H1 (cell line): ENCODE measurements around the gene RBP3. TPM values are rescaled to one million over a fixed set of nuclear protein-coding genes. Genes with fewer than 3 reads are reported as not detected.

Experiments
- CTCF ChIA-PET: fragments of 300-600 bp; sonication (Branson Sonifier 250); formaldehyde crosslinking; loops from one replicate; lab custom pipeline; 2021; ENCODE audit not compliant: partially characterized antibody; lab: Charles Lee
- POLR2A ChIA-PET: fragments of 300-600 bp; sonication (Branson Sonifier 250); formaldehyde crosslinking; loops from one replicate; lab custom pipeline; 2021; ENCODE audit warnings: inconsistent platforms; ENCODE audit not compliant: partially characterized antibody; lab: Charles Lee
- DNase-seq, 2 experiments: peaks; one replicate each; pipeline versions ENCODE4 v3.0.0 to v3.0.0-alpha.2; 2010 to 2022; ENCODE audit warnings: low spot score in 2 of 2, low read depth in 1 of 2, mixed read lengths in 1 of 2
- FAIRE-seq: peaks from 2 replicates; lab custom pipeline; 2011; peaks lifted over from hg19 to GRCh38; lab: Jason Lieb, UNC
- H2AFZ ChIP-seq: 2 replicates; pipeline ENCODE4 v1.8.1; 2012; ENCODE audit warnings: low read length, inconsistent platforms
- H2AK5ac ChIP-seq: 2 replicates; pipeline ENCODE4 v1.6.1; 2013; ENCODE audit warnings: low read depth, low read length
- H2BK120ac ChIP-seq: replicated peaks from 2 replicates; pipeline ENCODE3; 2013; ENCODE audit warnings: low read depth, low read length, inconsistent platforms
- H2BK12ac ChIP-seq: 2 replicates; pipeline ENCODE4 v1.6.1; 2013; ENCODE audit warnings: low read depth, low read length
- H2BK15ac ChIP-seq: 2 replicates; pipeline ENCODE4 v1.6.1; 2013; ENCODE audit warnings: low read length
- H2BK20ac ChIP-seq: 2 replicates; pipeline ENCODE4 v1.6.1; 2013; ENCODE audit warnings: low read length
- H2BK5ac ChIP-seq: 2 replicates; pipeline ENCODE4 v1.6.1; 2013; ENCODE audit warnings: low read depth, low read length
- H3K14ac ChIP-seq: 2 replicates; pipeline ENCODE4 v1.6.1; 2013; ENCODE audit warnings: inconsistent platforms; ENCODE audit not compliant: insufficient read length
- H3K18ac ChIP-seq: 2 replicates; pipeline ENCODE4 v1.6.1; 2013; ENCODE audit warnings: low read length; ENCODE audit errors: extremely low read depth
- H3K23ac ChIP-seq: 2 replicates; pipeline ENCODE4 v1.6.1; 2013; ENCODE audit warnings: inconsistent platforms; ENCODE audit not compliant: insufficient read length
- H3K23me2 ChIP-seq: 2 replicates; pipeline ENCODE4 v1.6.1; 2013; ENCODE audit warnings: low read depth, low read length
- H3K27ac ChIP-seq: 2 replicates; pipeline ENCODE4 v1.6.1; 2011; ENCODE audit warnings: low read depth, low read length, inconsistent platforms
- H3K27me3 ChIP-seq, 4 experiments: replicated peaks in 1 of 4; 1 replicate in 1 of 4; 2 replicates in 3 of 4; pipeline versions ENCODE4 v1.6.1 to v1.8.1; 2011 to 2013; ENCODE audit warnings: low read length in 3 of 4, mild to moderate bottlenecking in 3 of 4, inconsistent platforms in 2 of 4, mixed read lengths in 2 of 4, moderate library complexity in 1 of 4; ENCODE audit not compliant: control insufficient read depth in 3 of 4, insufficient read depth in 3 of 4; ENCODE audit errors: extremely low read depth in 1 of 4
- H3K36me3 ChIP-seq, 4 experiments: 2 replicates each; pipeline versions ENCODE4 v1.6.1 to v1.8.1; 2011 to 2013; ENCODE audit warnings: mild to moderate bottlenecking in 4 of 4, low read length in 3 of 4, moderate library complexity in 2 of 4, control low read depth in 1 of 4, inconsistent platforms in 1 of 4; ENCODE audit not compliant: insufficient read depth in 4 of 4, control insufficient read depth in 2 of 4
- H3K4ac ChIP-seq: replicated peaks from 2 replicates; pipeline ENCODE3; 2013; ENCODE audit warnings: low read length, low read depth, mixed read lengths, inconsistent platforms; ENCODE audit not compliant: insufficient read length
- H3K4me1 ChIP-seq, 4 experiments: replicated peaks in 1 of 4; 1 replicate in 1 of 4; 2 replicates in 3 of 4; pipeline versions ENCODE4 v1.6.1 to v1.8.1; 2011 to 2013; ENCODE audit warnings: low read length in 3 of 4, inconsistent platforms in 2 of 4, mixed read lengths in 1 of 4; ENCODE audit not compliant: insufficient read depth in 4 of 4, control insufficient read depth in 3 of 4
- H3K4me2 ChIP-seq, 2 experiments: 2 replicates each; pipeline versions ENCODE4 v1.6.1 to v1.8.1; 2011 to 2013; ENCODE audit warnings: low read depth in 2 of 2, low read length in 2 of 2, control low read depth in 1 of 2, inconsistent platforms in 1 of 2, mild to moderate bottlenecking in 1 of 2; ENCODE audit not compliant: insufficient read depth in 1 of 2
- H3K4me3 ChIP-seq, 4 experiments: fragments of 200-600, 300-600 bp in 1 of 4; sonication (generic), shearing (Covaris generic), sonication (Bioruptor Twin) in 1 of 4; 2 replicates each; pipeline versions ENCODE4 v1.5.1 to v1.8.1; 2011 to 2016; ENCODE audit warnings: low read length in 4 of 4, low read depth in 3 of 4, control low read depth in 2 of 4, inconsistent platforms in 2 of 4, mild to moderate bottlenecking in 2 of 4, mixed read lengths in 1 of 4, moderate library complexity in 1 of 4; ENCODE audit not compliant: insufficient read depth in 2 of 4; ENCODE audit errors: extremely low read depth in 1 of 4
- H3K56ac ChIP-seq: replicated peaks from 2 replicates; pipeline ENCODE3; 2013; ENCODE audit warnings: low read depth, mild to moderate bottlenecking, mixed read lengths, low read length, inconsistent platforms; ENCODE audit not compliant: insufficient read length
- H3K79me1 ChIP-seq: 2 replicates; pipeline ENCODE4 v1.6.1; 2013; ENCODE audit warnings: low read depth, low read length, control low read depth
- H3K79me2 ChIP-seq, 2 experiments: 2 replicates each; pipeline versions ENCODE4 v1.6.1 to v1.8.1; 2012 to 2013; ENCODE audit warnings: low read length in 2 of 2, mild to moderate bottlenecking in 2 of 2, inconsistent platforms in 1 of 2; ENCODE audit not compliant: insufficient read depth in 2 of 2, control insufficient read depth in 1 of 2
- H3K9ac ChIP-seq, 4 experiments: replicated peaks in 1 of 4; 1 replicate in 1 of 4; 2 replicates in 3 of 4; pipeline versions ENCODE4 v1.6.1 to v1.8.1; 2011 to 2013; ENCODE audit warnings: low read depth in 3 of 4, low read length in 3 of 4, control low read depth in 2 of 4, mild to moderate bottlenecking in 2 of 4, moderate library complexity in 2 of 4, inconsistent platforms in 1 of 4; ENCODE audit errors: extremely low read depth in 1 of 4
- H3K9me3 ChIP-seq, 2 experiments: 2 replicates each; pipeline versions ENCODE4 v1.6.1 to v1.8.1; 2012 to 2013; ENCODE audit warnings: mild to moderate bottlenecking in 2 of 2, moderate library complexity in 2 of 2, control low read depth in 1 of 2, inconsistent platforms in 1 of 2, low read depth in 1 of 2, low read length in 1 of 2, mixed read lengths in 1 of 2; ENCODE audit not compliant: insufficient read depth in 2 of 2
- H4K20me1 ChIP-seq, 2 experiments: replicated peaks in 1 of 2; 2 replicates each; pipeline versions ENCODE3 to v1.8.1; 2011 to 2013; ENCODE audit warnings: inconsistent platforms in 2 of 2, low read length in 2 of 2, mild to moderate bottlenecking in 1 of 2; ENCODE audit not compliant: insufficient read depth in 2 of 2, control insufficient read depth in 1 of 2
- H4K5ac ChIP-seq: 2 replicates; pipeline ENCODE4 v1.6.1; 2013; ENCODE audit warnings: low read length, low read depth, mixed read lengths, inconsistent platforms; ENCODE audit not compliant: insufficient read length
- H4K8ac ChIP-seq: 2 replicates; pipeline ENCODE4 v1.8.0; 2013; ENCODE audit warnings: mild to moderate bottlenecking, moderate library complexity, low read length, inconsistent platforms; ENCODE audit not compliant: insufficient read depth; ENCODE audit errors: extremely low read depth
- H4K91ac ChIP-seq: replicated peaks from 2 replicates; pipeline ENCODE3; 2013; ENCODE audit warnings: low read length, mixed read lengths, inconsistent platforms; ENCODE audit not compliant: insufficient read length
- CBX5 ChIP-seq: fragments of 300-800, 300-1000 bp; sonication (generic); IDR thresholded peaks from 2 replicates; pipeline ENCODE4 v1.7.1; 2016; ENCODE audit warnings: antibody characterized with exemption, low read length, low read depth
- CEBPB ChIP-seq: IDR thresholded peaks from 2 replicates; pipeline ENCODE4 v1.6.1; 2012; ENCODE audit warnings: low read depth, low read length
- NANOG ChIP-seq: IDR thresholded peaks from 2 replicates; pipeline ENCODE4 v1.6.1; 2011; ENCODE audit warnings: low read length, low read depth, mild to moderate bottlenecking, inconsistent platforms; ENCODE audit not compliant: insufficient read depth, poor library complexity, severe bottlenecking
- RNF2 ChIP-seq: fragments of 200-900, 300-1000 bp; sonication (generic); IDR thresholded peaks from 2 replicates; pipeline ENCODE4 v1.7.1; 2016; ENCODE audit warnings: borderline replicate concordance, low read depth, mild to moderate bottlenecking, antibody characterized with exemption, low read length; ENCODE audit not compliant: poor library complexity, severe bottlenecking; ENCODE audit errors: missing control alignments
- TCF12 ChIP-seq: IDR thresholded peaks from 2 replicates; pipeline ENCODE4 v1.6.1; 2011; ENCODE audit warnings: low read depth, mild to moderate bottlenecking, low read length
- TEAD4 ChIP-seq: IDR thresholded peaks from 2 replicates; pipeline ENCODE4 v1.6.1; 2012; ENCODE audit warnings: low read depth, low read length, inconsistent platforms, mixed read lengths
- WGBS, 2 experiments: shearing (Covaris generic) in 1 of 2; methylation state at CpG; one replicate each; pipeline versions ENCODE4 v1.1.6 to v1.1.7; 2013 to 2015; ENCODE audit warnings: low lambda C conversion rate in 2 of 2, mixed read lengths in 2 of 2, inconsistent platforms in 1 of 2, low coverage in 1 of 2, missing lambda C conversion rate in 1 of 2; ENCODE audit not compliant: insufficient replicate concordance in 2 of 2, insufficient coverage in 1 of 2, insufficient read length in 1 of 2; ENCODE audit errors: extremely low coverage in 1 of 2, missing lambda C conversion rate in 1 of 2; 5-methylcytosine and 5-hydroxymethylcytosine counted together
- polyA plus RNA-seq, 7 experiments: library from polyadenylated mRNA; depleted of rRNA in 3 of 7; stranded (reverse) in 5 of 7; unstranded in 2 of 7; fragments of >200 nt in 5 of 7; fragments of 200-250 nt in 2 of 7; gene quantifications; 1 replicate in 5 of 7; 2 replicates in 1 of 7; 4 replicates in 1 of 7; pipeline versions ENCODE4 v1.2.1 to v1.2.3, GENCODE V29; 2011 to 2013; ENCODE audit warnings: missing spikeins in 2 of 7, mixed read lengths in 2 of 7
- total RNA-seq: library from RNA; stranded (reverse); fragmentation: NEBNext Ultra II Directional; extraction: Animal tissue kit (Norgen Biotek cat#: 25700); gene quantifications from 2 replicates; pipeline ENCODE4 v1.2.1, GENCODE V29; 2021
- TF ChIP-seq, protein P1 (sequence below): IDR thresholded peaks from 2 replicates; pipeline ENCODE4 v1.6.1; 2012; ENCODE audit warnings: low read length, inconsistent platforms

RBP3 gene
- total and polyA plus RNA-seq, 2 of the 8 experiments (the other 6 are each of a cell fraction or from before 2014, with no cell fraction given), result not detected

DNA sequence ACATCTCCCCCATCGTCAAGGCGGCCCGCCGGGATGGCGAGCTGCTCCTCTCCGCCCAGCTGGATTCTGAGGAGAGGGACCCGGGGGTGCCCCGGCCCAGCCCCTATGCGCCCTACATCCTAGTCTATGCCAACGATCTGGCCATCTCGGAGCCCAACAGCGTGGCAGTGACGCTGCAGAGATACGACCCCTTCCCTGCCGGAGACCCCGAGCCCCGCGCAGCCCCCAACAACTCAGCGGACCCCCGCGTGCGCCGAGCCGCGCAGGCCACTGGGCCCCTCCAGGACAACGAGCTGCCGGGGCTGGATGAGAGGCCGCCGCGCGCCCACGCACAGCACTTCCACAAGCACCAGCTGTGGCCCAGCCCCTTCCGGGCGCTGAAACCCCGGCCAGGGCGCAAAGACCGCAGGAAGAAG is 38.1 kb upstream of the RBP3 start:
- Histone ChIP-seq H3K27ac (no peak overlapping the region), H3K27me3 (no peaks in the 10 kb centered on the region; a peak in 1 of 7 replicates), H3K4ac (no peak overlapping the region), H3K9me3 (no peaks in the 10 kb centered on the region), H3K4me2 (no peak overlapping the region), H4K20me1 (no peaks in the 10 kb centered on the region), H2BK12ac (no peak overlapping the region), H3K14ac (no peak overlapping the region), H3K9ac (no peak overlapping the region), H3K79me2 (no peaks in the 10 kb centered on the region), H3K4me3 (no peak overlapping the region), H2BK20ac (no peak overlapping the region), H3K18ac (no peak overlapping the region), H2AFZ (no peak overlapping the region), H4K8ac (no peak overlapping the region), H2BK5ac (no peak overlapping the region), H3K79me1 (no peaks in the 10 kb centered on the region), H2BK120ac (no peak overlapping the region), H3K56ac (no peak overlapping the region), H3K23ac (no peak overlapping the region), H2AK5ac (no peak overlapping the region), H2BK15ac (no peak overlapping the region), H3K4me1 (peaks cover 0 to 5% (median 0%) of the 10 kb centered on the region in 4 experiments; a peak in 3 of 7 replicates), H3K36me3 (no peaks in the 10 kb centered on the region), H3K23me2 (no peaks in the 10 kb centered on the region), H4K91ac (no peak overlapping the region), H4K5ac (no peak overlapping the region)
- DNase-seq (no peak), FAIRE-seq (no peak)
- TF ChIP-seq CBX5, result no peak
- TF ChIP-seq NANOG, result no peak
- TF ChIP-seq RNF2, result no peak
- TF ChIP-seq TCF12, result no peak
- no peak for TF ChIP-seq TEAD4
- TF ChIP-seq, protein P1, sequence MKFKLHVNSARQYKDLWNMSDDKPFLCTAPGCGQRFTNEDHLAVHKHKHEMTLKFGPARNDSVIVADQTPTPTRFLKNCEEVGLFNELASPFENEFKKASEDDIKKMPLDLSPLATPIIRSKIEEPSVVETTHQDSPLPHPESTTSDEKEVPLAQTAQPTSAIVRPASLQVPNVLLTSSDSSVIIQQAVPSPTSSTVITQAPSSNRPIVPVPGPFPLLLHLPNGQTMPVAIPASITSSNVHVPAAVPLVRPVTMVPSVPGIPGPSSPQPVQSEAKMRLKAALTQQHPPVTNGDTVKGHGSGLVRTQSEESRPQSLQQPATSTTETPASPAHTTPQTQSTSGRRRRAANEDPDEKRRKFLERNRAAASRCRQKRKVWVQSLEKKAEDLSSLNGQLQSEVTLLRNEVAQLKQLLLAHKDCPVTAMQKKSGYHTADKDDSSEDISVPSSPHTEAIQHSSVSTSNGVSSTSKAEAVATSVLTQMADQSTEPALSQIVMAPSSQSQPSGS, result no peak
- TF ChIP-seq CEBPB, result no peak
- WGBS, 2 experiments, result 94% methylated on average over 5 of the region's 37 CpGs; no CpG with 5 or more reads in 1 of the 2 experiments
- ChIA-PET CTCF (interaction anchor here (1.0 to 11.8 kb wide), 9 partner anchors 10 to 315 kb away, joined by 3 to 201 read pairs (median 6); partner anchors contain the start of gene GDF10), POLR2A (interaction anchor here (1.2 kb wide), 1 partner anchor 11 kb away, joined by 3 read pairs; no protein-coding TSS in a partner anchor)
